CD14-positive monocyte (primary cell): ENCODE measurements around the gene PNLIPRP2. TPM values are rescaled to one million over a fixed set of nuclear protein-coding genes. Genes with fewer than 3 reads are reported as not detected.

Experiments used
- DNase-seq, 3 donors: peaks; one replicate each; pipeline ENCODE4 v3.0.0-alpha.2; 2011 to 2022
- H2AFZ ChIP-seq: 2 replicates; pipeline ENCODE4 v1.6.0; 2012; ENCODE audit warnings: mild to moderate bottlenecking, low read depth, low read length, inconsistent platforms; ENCODE audit not compliant: insufficient read depth, poor library complexity, severe bottlenecking
- H3K27ac ChIP-seq, 2 donors: 1 replicate in 1 of 2; 2 replicates in 1 of 2; pipeline ENCODE4 v1.5.1; 2012 to 2013; ENCODE audit warnings: low read length in 2 of 2, control low read depth in 1 of 2, inconsistent platforms in 1 of 2, low read depth in 1 of 2, mild to moderate bottlenecking in 1 of 2
- H3K27me3 ChIP-seq, 2 donors: one replicate each; pipeline versions ENCODE4 v1.6.0 to v1.6.1; 2011 to 2013; ENCODE audit warnings: low read length in 2 of 2; ENCODE audit not compliant: control insufficient read depth in 2 of 2, insufficient read depth in 2 of 2
- H3K36me3 ChIP-seq, 2 donors: replicated peaks in 1 of 2; 1 replicate in 1 of 2; 2 replicates in 1 of 2; pipeline versions ENCODE4 v1.5.1 to v1.6.1; 2012 to 2013; ENCODE audit warnings: low read length in 2 of 2, control low read depth in 1 of 2, inconsistent platforms in 1 of 2, mild to moderate bottlenecking in 1 of 2; ENCODE audit not compliant: insufficient read depth in 2 of 2, control insufficient read depth in 1 of 2
- H3K4me1 ChIP-seq, 2 donors: 1 replicate in 1 of 2; 2 replicates in 1 of 2; pipeline versions ENCODE4 v1.5.1 to v1.6.1; 2012 to 2013; ENCODE audit warnings: low read length in 2 of 2, control low read depth in 1 of 2, inconsistent platforms in 1 of 2, mild to moderate bottlenecking in 1 of 2, moderate library complexity in 1 of 2; ENCODE audit not compliant: insufficient read depth in 2 of 2, control insufficient read depth in 1 of 2
- H3K4me2 ChIP-seq: replicated peaks from 2 replicates; pipeline ENCODE3; 2012; ENCODE audit warnings: low read length, moderate library complexity, mild to moderate bottlenecking; ENCODE audit not compliant: poor library complexity, severe bottlenecking; ENCODE audit errors: extremely low read depth
- H3K4me3 ChIP-seq, 3 experiments: fragments of 200-600 bp in 1 of 3; sonication (generic) in 1 of 3; replicated peaks in 1 of 3; 1 replicate in 2 of 3; 2 replicates in 1 of 3; pipeline ENCODE4 v1.5.1; 2011 to 2013; ENCODE audit warnings: low read length in 3 of 3, mild to moderate bottlenecking in 3 of 3, control low read depth in 2 of 3, low read depth in 2 of 3, inconsistent platforms in 1 of 3, moderate library complexity in 1 of 3
- H3K79me2 ChIP-seq: 2 replicates; pipeline ENCODE4 v1.6.0; 2012; ENCODE audit warnings: mild to moderate bottlenecking, control low read depth, inconsistent platforms, low read length, moderate library complexity; ENCODE audit not compliant: insufficient read depth
- H3K9ac ChIP-seq: 2 replicates; pipeline ENCODE4 v1.6.0; 2017; ENCODE audit warnings: low read length, mild to moderate bottlenecking; ENCODE audit not compliant: insufficient read depth, poor library complexity, severe bottlenecking
- H3K9me3 ChIP-seq, 2 donors: replicated peaks in 1 of 2; 1 replicate in 1 of 2; 2 replicates in 1 of 2; pipeline versions ENCODE4 v1.5.1 to v1.6.1; 2012 to 2013; ENCODE audit warnings: low read length in 2 of 2, control low read depth in 1 of 2; ENCODE audit not compliant: control insufficient read depth in 1 of 2, insufficient read depth in 1 of 2
- H4K20me1 ChIP-seq: 2 replicates; pipeline ENCODE4 v1.6.0; 2012; ENCODE audit warnings: mild to moderate bottlenecking, low read length, control low read depth, moderate library complexity; ENCODE audit not compliant: insufficient read depth
- H3K27ac Mint-ChIP-seq, 7 donors: one replicate each; pipeline ENCODE4 v1.8.0; 2020; ENCODE audit warnings: mild to moderate bottlenecking in 7 of 7, mixed read lengths in 7 of 7, moderate library complexity in 6 of 7, inconsistent platforms in 2 of 7
- H3K27me3 Mint-ChIP-seq, 3 donors: one replicate each; pipeline ENCODE4 v1.8.0; 2021 to 2022; ENCODE audit warnings: low read depth in 3 of 3, mild to moderate bottlenecking in 3 of 3, mixed read lengths in 3 of 3, moderate library complexity in 3 of 3, inconsistent platforms in 1 of 3
- H3K36me3 Mint-ChIP-seq, 2 donors: one replicate each; pipeline ENCODE4 v1.8.0; 2020; ENCODE audit warnings: mixed read lengths in 2 of 2, inconsistent platforms in 1 of 2, mild to moderate bottlenecking in 1 of 2
- H3K4me1 Mint-ChIP-seq: one replicate; pipeline ENCODE4 v1.8.0; 2020; ENCODE audit warnings: mild to moderate bottlenecking, mixed read lengths
- H3K4me3 Mint-ChIP-seq, 2 donors: one replicate each; pipeline ENCODE4 v1.8.0; 2020; ENCODE audit warnings: mild to moderate bottlenecking in 2 of 2, mixed read lengths in 2 of 2, moderate library complexity in 1 of 2
- H3K9me3 Mint-ChIP-seq, 7 donors: one replicate each; pipeline ENCODE4 v1.8.0; 2020 to 2022; ENCODE audit warnings: mixed read lengths in 7 of 7, mild to moderate bottlenecking in 6 of 7, moderate library complexity in 6 of 7, inconsistent platforms in 2 of 7
- WGBS: methylation state at CpG from one replicate; pipeline ENCODE4 v1.1.5; 2013; ENCODE audit warnings: missing lambda C conversion rate; ENCODE audit not compliant: insufficient coverage; 5-methylcytosine and 5-hydroxymethylcytosine counted together
- intact Hi-C, 2 donors: fragments of 100-400 bp; cut with micrococcal nuclease; formaldehyde crosslinking; loops; one replicate each; pipeline versions ENCODE4 v1.15.0 to v1.15.1; 2023
- polyA plus RNA-seq, 3 donors: library from polyadenylated mRNA; depleted of rRNA in 1 of 3; unstranded in 2 of 3; stranded (reverse) in 1 of 3; fragments of 300-500 nt in 2 of 3; fragments of >200 nt in 1 of 3; fragmentation: Illumina TruSeq in 2 of 3; gene quantifications; 1 replicate in 2 of 3; 2 replicates in 1 of 3; pipeline ENCODE4 v1.2.3, GENCODE V29; 2012 to 2021
- TF ChIP-seq, protein P1 (sequence below): fragments of 200-600 bp; IDR thresholded peaks from one replicate; pipeline ENCODE4 v1.8.0; 2022; ENCODE audit warnings: antibody characterized with exemption, mild to moderate bottlenecking

PNLIPRP2 gene
- polyA plus RNA-seq, 3 donors: not detected

GRCh38 chr10:116655568-116655967 is 34.8 kb downstream of the PNLIPRP2 start:
- Histone ChIP-seq H3K4me2 (no peak overlapping the region), H3K4me1 (no peaks in the 10 kb centered on the region), H3K27me3 (no peaks in the 10 kb centered on the region), H3K4me3 (no peak overlapping the region), H4K20me1 (no peaks in the 10 kb centered on the region), H3K27ac (no peak overlapping the region), H3K9me3 (no peaks in the 10 kb centered on the region), H3K79me2 (no peaks in the 10 kb centered on the region), H3K36me3 (no peaks in the 10 kb centered on the region), H2AFZ (no peak overlapping the region), H3K9ac (no peak overlapping the region)
- no peak for DNase-seq
- Mint-ChIP-seq H3K9me3 (peaks cover 0 to 3% (median 0%) of the 10 kb centered on the region in 7 donors), H3K36me3 (no peaks in the 10 kb centered on the region), H3K27me3 (peaks cover 2 to 8% (median 5%) of the 10 kb centered on the region in 3 donors), H3K4me1 (no peaks in the 10 kb centered on the region), H3K27ac (no peak overlapping the region), H3K4me3 (no peak overlapping the region)
- TF ChIP-seq, protein P1, sequence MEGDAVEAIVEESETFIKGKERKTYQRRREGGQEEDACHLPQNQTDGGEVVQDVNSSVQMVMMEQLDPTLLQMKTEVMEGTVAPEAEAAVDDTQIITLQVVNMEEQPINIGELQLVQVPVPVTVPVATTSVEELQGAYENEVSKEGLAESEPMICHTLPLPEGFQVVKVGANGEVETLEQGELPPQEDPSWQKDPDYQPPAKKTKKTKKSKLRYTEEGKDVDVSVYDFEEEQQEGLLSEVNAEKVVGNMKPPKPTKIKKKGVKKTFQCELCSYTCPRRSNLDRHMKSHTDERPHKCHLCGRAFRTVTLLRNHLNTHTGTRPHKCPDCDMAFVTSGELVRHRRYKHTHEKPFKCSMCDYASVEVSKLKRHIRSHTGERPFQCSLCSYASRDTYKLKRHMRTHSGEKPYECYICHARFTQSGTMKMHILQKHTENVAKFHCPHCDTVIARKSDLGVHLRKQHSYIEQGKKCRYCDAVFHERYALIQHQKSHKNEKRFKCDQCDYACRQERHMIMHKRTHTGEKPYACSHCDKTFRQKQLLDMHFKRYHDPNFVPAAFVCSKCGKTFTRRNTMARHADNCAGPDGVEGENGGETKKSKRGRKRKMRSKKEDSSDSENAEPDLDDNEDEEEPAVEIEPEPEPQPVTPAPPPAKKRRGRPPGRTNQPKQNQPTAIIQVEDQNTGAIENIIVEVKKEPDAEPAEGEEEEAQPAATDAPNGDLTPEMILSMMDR: no peak
- intact Hi-C loops: no loop called here
- WGBS: no CpG with 5 or more reads among the region's 2 CpGs

GRCh38 chr10:116656044-116656443 is 35.3 kb downstream of the PNLIPRP2 start:
- Mint-ChIP-seq H3K36me3 (no peaks in the 10 kb centered on the region), H3K4me1 (no peaks in the 10 kb centered on the region), H3K27me3 (peaks cover 3 to 10% (median 5%) of the 10 kb centered on the region in 3 donors), H3K9me3 (peaks cover 0 to 2% (median 0%) of the 10 kb centered on the region in 7 donors), H3K4me3 (no peak overlapping the region), H3K27ac (no peak overlapping the region)
- Histone ChIP-seq H3K9ac (no peak overlapping the region), H3K79me2 (no peaks in the 10 kb centered on the region), H3K4me3 (no peak overlapping the region), H2AFZ (no peak overlapping the region), H3K4me2 (no peak overlapping the region), H4K20me1 (no peaks in the 10 kb centered on the region), H3K27ac (no peak overlapping the region), H3K27me3 (no peaks in the 10 kb centered on the region), H3K4me1 (no peaks in the 10 kb centered on the region), H3K36me3 (no peaks in the 10 kb centered on the region), H3K9me3 (no peaks in the 10 kb centered on the region)
- intact Hi-C loops: no loop called here
- WGBS: no CpG with 5 or more reads among the region's 4 CpGs
- no peak for DNase-seq
- TF ChIP-seq, protein P1: no peak
